B cell (primary cell): Measurements from ENCODE around the gene GRID2.

Experiments
- EZH2 ChIP-seq: IDR thresholded peaks from 2 replicates; pipeline ENCODE4 v1.6.1; 2012; ENCODE audit warnings: borderline replicate concordance, low read depth, mild to moderate bottlenecking, moderate library complexity, low read length; ENCODE audit not compliant: insufficient read depth, poor library complexity, severe bottlenecking
- TF ChIP-seq, protein P1 (sequence below): fragments of 200-600 bp; IDR thresholded peaks from one replicate; pipeline ENCODE4 v1.8.0; 2022; ENCODE audit warnings: antibody characterized with exemption, mild to moderate bottlenecking

DNA sequence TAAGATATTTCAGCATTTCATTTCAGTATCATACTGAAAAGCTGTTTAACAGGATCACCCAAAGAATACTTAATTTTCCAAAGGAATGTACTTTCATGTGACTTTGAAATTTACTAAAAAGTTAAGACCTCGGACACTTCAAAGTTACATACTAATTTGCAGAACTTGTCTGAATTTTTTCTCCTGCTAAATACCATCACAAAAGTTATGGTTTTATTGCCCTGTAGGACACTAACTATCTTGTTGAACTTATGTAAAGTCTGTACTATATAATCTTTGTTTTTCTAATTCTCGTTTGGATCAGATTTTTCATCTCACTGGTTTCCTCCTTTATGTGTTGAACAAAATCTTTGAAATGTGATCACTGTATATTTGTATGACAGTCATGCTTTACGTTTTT, 37.2 kb upstream of the GRID2 start:
- TF ChIP-seq, protein P1, sequence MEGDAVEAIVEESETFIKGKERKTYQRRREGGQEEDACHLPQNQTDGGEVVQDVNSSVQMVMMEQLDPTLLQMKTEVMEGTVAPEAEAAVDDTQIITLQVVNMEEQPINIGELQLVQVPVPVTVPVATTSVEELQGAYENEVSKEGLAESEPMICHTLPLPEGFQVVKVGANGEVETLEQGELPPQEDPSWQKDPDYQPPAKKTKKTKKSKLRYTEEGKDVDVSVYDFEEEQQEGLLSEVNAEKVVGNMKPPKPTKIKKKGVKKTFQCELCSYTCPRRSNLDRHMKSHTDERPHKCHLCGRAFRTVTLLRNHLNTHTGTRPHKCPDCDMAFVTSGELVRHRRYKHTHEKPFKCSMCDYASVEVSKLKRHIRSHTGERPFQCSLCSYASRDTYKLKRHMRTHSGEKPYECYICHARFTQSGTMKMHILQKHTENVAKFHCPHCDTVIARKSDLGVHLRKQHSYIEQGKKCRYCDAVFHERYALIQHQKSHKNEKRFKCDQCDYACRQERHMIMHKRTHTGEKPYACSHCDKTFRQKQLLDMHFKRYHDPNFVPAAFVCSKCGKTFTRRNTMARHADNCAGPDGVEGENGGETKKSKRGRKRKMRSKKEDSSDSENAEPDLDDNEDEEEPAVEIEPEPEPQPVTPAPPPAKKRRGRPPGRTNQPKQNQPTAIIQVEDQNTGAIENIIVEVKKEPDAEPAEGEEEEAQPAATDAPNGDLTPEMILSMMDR: no peak
- no peak for TF ChIP-seq EZH2
